ENCODE results near the gene RBM38. TPM values are rescaled to one million over a fixed set of nuclear protein-coding genes. Genes with fewer than 3 reads are reported as not detected.
A peak's percentile ranks its signal among the peaks of the same experiment; 100 is the strongest.

The RBM38 gene
- total and polyA plus RNA-seq, 2 of the 13 experiments (the other 11 are each of a cell fraction or from before 2014, with no cell fraction given) = 24.2 to 34.2 TPM

GRCh38 chr20:57351042-57351783, 40.0 kb upstream of the RBM38 start, which contains the start of gene RAE1 (continued):
- TF ChIP-seq ARID4A (CRISPR knock-in tag; IDR thresholded peaks at IDR 0.05; ENCODE audit: borderline replicate concordance) (peak; percentile 90), ZNF143 (CRISPR knock-in tag; IDR thresholded peaks at IDR 0.05) (peak; percentile 10; the same call in 1 of the 2 replicates), PHF8 (CRISPR knock-in tag; IDR thresholded peaks at IDR 0.05) (peak; percentile 100), ZNF431 (CRISPR knock-in tag; IDR thresholded peaks at IDR 0.05; ENCODE audit: borderline replicate concordance, low read depth) (peak; percentile 50; the same call in 1 of the 2 replicates), ZNF235 (CRISPR knock-in tag; IDR thresholded peaks at IDR 0.05; ENCODE audit: borderline replicate concordance) (peak; percentile 92; the same call in 1 of the 2 replicates), GTF2F1 (IDR thresholded peaks at IDR 0.05; ENCODE audit: low read length) (no peak), DMAP1 (CRISPR knock-in tag; IDR thresholded peaks at IDR 0.05) (peak; percentile 97), FOXA1 (IDR thresholded peaks at IDR 0.05) (no peak), FOXA1 (CRISPR knock-in tag; IDR thresholded peaks at IDR 0.05) (no peak), TRIM22 (IDR thresholded peaks at IDR 0.05) (no peak), ZSCAN22 (CRISPR knock-in tag; IDR thresholded peaks at IDR 0.05) (peak; percentile 77; the same call in 1 of the 2 replicates), ZNF44 (CRISPR knock-in tag; IDR thresholded peaks at IDR 0.05) (peak; percentile 98), ZNF839 (CRISPR knock-in tag; IDR thresholded peaks at IDR 0.05; ENCODE audit: borderline replicate concordance) (no peak), ZBTB14 (CRISPR knock-in tag; IDR thresholded peaks at IDR 0.05) (peak; percentile 97), ZNF180 (CRISPR knock-in tag; IDR thresholded peaks at IDR 0.05; ENCODE audit: borderline replicate concordance, low read depth) (no peak), ZBTB20 (CRISPR knock-in tag; IDR thresholded peaks at IDR 0.05; ENCODE audit: borderline replicate concordance, low read depth) (peak; percentile 53; the same call in 1 of the 2 replicates), NFRKB (IDR thresholded peaks at IDR 0.05) (no peak), TBX2 (CRISPR knock-in tag; IDR thresholded peaks at IDR 0.05; ENCODE audit: borderline replicate concordance) (peak; percentile 85), ZNF556 (CRISPR knock-in tag; IDR thresholded peaks at IDR 0.05; ENCODE audit: borderline replicate concordance) (peak; percentile 93), ZNF260 (CRISPR knock-in tag; IDR thresholded peaks at IDR 0.05; ENCODE audit: borderline replicate concordance, low read depth) (no peak), ERF (CRISPR knock-in tag; IDR thresholded peaks at IDR 0.05) (peak; percentile 88; the same call in 1 of the 2 replicates), TRIM24 (CRISPR knock-in tag; IDR thresholded peaks at IDR 0.05) (no peak), AKAP8 (CRISPR knock-in tag; IDR thresholded peaks at IDR 0.05) (no peak), CHD4 (IDR thresholded peaks at IDR 0.05; ENCODE audit: borderline replicate concordance, low read length) (no peak; the same call in 1 of the 2 replicates), RCOR2 (CRISPR knock-in tag; IDR thresholded peaks at IDR 0.05) (no peak)
